AML-193 (cell line): Measurements from ENCODE around the gene AMPH.
"Not testable (repeated sequence)": the region's sequence is repeated elsewhere in the genome, so short reads cannot be mapped to it uniquely, and the experiment has no call there.

ENCODE experiments used
- DNase-seq, 2 experiments: peaks; one replicate each; lab custom pipeline; 2025; lab: John Stamatoyannopoulos, UW

Gene AMPH

DNA sequence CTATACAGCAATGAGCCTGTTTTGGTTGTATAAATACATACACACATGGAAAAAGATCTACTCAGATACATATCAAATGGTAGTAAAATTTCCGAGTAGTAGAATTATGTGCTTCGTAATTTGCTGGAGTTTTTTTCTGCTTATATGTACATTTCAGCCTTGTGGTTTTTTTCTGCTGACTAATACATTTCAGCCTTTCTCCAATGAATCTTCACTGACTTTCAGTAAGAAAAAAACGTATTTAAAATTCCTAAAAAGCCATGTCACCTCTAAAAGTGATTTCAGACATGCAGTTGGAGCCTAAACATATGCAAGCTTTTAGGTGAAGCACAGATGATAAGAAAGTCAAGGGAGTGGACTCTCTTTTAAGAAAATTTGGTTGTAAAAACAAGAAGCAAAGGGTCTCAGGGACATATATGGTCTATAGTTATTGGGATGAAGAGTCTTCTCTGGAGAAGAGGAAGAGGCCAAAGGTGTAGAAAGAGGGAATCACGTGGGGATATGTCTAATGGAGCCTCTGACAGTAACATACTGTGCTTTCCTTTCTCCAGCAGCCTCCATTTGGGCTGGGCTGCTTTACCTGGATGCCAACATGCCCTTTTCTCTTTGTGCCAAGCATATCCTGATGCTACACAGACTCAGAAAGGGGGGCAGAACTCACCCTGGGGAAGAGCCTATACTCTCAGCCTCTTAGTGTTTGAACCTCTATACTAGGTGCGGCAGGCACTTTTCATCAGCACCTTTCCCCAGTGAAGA, 2.4 kb downstream of the AMPH start:
- no peak for DNase-seq

DNA sequence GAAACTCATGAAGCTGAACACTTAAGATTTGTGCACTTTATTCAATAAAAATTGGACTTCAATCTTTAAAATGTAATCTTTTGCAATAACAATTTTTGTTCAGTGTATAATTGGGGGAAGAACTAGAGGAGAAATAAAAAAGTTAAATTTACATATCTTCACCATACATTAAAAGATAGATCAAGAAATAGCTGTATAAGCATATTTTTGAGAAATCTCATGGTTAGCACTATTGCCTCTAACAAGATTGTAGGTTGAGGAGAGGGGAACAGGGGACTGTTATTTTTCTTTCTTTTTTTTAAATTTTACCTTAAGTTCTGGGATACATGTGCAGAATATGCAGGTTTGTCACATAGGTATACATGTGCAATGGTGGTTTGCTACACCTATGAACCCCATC, 5.3 kb downstream of the AMPH start:
- DNase-seq: no peak

DNA sequence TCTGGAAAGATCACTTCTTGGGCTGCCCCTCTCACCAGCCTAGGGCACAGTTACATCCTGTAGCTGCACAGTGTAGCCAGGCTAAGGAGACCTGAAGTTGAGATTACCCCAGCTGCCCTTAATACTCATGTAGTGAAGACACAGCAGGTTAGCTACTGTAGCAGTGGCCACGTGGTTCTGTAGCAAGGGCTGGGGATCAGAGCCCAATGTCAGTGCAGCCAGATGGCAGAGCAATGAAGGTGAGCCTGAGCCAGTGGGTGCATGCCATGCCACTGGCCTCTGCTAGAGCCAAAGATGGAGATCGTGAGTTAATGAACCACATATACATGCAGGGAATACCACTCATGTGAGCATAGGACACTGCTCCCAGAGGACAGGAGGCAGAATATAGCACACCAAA, 15.5 kb downstream of the AMPH start:
- DNase-seq: no peak

DNA sequence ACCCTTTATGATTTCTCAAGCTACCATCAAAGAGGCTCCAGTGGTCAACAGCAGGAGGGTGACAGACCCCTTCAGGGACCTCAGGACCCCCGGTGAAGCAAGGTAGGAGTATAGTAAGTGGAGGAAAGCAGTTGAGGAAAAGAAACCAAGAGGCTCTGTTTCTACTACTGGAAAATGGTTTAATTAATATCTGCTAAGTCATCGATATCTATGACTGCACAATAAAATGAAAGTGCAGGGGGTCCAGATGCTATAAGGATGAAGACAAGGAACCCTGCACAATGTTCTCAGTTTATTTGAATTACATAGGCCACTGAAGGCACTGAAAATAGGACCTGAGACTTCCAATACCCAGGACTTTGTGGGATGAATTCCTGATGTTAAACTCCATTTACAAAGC, 23.7 kb downstream of the AMPH start:
- DNase-seq: no peak

DNA sequence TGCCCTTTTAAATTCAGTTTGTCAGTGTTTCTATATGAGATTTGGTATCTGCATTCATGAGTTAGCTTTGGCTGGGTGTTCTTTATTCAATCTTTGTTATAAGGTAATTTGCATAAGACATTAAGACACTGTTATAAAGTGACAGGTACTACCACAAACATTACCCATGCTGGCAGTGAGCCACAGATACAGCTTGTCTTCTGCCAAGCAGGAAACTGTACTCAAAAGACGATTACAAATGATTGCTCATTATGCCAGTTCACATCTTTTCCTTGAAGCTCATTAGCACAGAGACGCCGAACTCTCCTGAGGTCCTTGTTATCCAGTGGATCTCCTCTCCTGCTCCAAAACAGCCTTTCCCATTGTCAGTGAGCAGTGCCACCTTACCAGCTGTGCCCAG, 30.4 kb downstream of the AMPH start:
- DNase-seq: no peak

DNA sequence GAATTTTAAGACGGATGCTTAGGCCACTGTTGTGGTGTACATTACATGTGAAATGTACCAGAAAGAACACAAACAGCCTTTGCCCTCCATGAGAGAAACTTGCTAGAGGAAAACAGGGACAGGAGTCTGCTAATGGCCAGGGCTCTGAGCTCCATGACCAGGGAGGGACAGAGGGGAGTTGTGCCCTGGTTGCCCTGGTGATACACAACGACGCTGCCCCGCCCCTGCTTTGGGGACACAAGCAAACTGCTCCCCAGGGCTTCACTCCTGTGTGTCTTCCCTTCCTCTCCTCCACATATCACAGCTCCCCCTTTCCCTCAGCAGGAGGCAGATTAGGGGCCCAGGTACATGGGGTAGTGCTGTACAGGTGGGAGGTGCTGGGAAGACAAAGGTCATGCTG, 36.2 kb downstream of the AMPH start:
- no peak for DNase-seq

DNA sequence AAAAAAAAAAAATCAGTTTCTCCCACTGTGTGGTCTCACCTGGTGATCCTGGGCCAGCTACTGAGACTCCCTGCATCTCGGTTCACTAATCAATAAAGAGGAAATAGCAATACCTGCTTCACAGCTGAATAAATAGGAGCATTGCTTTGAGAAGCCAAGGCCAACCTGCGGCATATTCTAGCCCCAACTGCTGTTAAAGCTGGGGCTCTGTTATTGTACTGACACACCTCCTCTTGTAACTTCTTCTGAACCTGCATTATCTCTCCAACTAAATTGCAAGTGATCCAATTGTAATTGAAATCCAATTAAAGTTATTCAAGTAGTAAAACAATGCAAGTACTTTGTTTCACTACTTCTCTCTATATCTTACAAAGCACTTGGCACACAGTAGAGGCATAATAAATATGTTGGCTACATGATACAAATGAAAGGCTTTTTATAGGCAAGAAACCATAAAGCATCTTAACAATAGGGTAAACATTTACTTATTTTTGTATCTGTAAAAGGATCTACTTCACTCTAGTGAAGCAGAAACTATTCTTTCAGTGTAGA, 38.4 kb downstream of the AMPH start:
- DNase-seq: no peak

DNA sequence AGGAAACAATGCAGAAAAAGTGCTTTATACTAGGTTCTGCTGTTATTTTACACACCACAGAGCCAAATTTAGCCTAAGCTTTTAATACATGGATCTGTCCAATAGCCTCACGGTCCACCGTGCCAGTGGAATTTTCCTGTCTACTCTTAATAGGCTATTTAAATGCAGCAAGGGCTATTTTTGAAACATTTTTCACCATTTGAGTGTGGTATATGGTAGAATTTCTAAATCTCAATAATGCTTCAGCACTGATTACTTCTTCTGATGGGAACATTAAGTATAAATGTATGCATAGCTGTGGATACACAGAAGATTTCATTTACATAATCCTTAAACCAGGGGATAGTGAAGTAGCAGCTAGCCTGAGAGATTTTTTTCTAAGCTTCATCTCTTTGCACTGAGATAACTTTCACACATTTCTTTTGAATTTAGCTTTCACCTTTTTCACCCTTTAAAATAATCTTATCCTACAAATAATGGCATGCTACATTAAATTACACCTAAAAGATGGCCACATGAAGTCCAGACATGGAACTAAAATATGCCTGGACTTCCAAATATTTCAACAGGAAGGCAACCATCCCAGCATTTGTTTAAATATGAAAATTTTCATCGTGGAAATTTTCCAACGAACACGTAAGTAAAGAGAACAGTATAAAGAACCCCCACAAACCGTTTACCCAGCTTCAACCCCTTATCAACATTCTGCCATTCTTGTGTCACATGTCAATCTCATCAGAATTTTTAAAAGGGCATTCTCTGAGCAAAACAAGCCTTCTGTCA, 45.4 kb downstream of the AMPH start:
- no peak for DNase-seq

DNA sequence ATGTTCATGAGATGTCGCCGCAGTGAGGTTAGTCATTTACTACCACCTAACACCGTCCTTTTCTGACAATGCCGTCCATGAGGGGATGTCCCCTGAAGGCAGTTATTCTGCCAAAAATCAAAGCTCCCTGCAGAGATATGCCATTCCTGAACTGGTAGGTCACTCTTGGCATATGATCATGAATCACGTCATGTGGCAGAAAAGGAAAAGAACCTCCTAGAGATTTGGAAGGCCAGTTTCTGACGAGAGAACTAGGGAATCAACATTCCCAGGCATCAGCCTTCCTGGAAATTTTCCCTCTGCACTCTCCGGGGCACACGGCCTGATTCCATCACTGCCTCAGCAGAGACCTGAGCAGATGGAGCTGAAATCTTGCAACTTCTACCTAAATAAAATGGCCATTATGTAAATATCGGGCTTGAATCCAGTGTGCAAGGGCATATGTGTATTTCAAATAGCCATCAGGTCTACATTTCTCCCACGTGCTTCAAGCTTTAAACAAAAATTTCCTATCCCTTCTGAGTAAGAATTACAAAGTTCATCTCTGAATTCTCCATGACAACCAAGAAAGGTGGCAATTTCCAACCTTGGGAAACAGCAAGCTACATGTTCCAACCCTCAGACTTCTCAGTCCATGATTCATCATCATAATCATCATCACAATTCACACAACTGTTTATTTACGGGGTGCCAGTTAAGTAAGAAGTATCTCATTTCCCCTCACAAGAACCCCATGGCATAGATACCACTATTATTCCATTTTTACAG, 46.5 kb downstream of the AMPH start:
- no peak for DNase-seq

DNA sequence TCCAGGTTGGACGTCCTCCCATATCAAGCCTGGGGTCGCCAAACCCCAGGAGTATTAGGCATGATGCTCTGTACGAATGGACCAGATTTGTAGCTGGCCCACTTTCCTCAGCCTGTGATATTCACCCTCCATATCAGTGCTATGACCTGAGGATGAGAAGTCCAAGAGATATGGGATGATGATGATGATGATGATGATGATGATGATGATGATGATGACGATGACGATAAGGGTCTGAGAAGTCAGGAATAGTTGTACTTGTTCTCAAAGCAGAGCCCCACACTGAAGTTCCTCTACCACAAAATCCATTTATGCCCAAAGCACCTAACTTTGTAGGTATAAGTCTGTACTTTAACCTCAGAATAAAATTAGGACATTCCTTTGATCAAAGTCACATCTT, 50.7 kb downstream of the AMPH start:
- DNase-seq: no peak

DNA sequence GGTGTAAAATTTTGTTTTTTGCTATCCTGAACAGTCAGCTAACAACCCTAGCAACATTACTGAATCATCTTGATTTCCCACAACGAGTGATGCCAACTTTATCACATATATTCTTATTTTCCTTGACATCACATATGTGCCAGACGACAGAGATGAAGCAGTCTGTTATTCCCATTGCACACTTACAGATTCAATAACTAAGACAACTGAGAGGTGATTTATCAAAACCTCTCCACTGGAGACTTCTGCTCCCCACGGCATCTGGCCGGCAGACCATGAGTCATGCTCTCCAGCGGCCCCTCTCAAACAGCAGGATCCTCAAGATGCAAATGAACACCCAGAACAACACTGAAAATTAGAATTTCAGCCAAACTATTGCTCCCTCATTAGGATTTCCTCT, 57.1 kb downstream of the AMPH start:
- DNase-seq: no peak

DNA sequence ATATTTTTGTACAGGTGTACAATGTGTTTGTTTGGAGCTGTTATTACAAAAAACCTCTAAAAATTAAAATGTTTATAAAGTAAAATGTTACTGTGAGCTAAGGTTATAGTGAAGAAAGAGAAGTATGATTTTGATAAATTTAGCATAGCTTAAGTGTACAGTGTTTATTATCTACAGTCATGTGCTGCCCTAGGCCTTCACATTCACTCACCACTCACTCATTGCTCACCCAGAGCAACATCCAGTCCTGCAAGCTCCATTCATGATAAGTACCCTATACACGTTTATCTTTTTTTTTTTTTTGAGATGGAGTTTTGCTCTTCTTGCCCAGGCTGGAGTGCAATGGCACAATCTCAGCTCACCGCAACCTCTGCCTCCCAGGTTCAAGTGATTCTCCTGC, 59.6 kb downstream of the AMPH start:
- DNase-seq: not testable (repeated sequence)

DNA sequence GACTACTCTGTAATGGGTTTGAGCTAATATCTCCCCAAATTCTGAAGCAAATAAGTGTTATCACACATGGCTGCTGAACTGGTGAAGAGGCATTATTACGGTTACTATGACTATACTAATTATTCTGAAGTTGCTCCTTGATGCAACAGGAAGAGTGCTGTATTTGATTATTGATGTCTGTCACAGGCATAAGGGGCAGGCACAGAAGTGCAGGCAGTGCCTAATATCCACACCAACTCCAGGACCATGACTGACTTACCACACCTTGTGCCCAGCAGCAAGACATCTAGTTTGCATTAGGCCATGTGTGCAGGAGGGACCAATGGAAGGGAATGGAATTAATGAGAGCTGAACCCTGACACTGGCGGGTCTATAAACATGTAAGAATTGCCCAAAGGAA, 62.7 kb downstream of the AMPH start:
- no peak for DNase-seq

DNA sequence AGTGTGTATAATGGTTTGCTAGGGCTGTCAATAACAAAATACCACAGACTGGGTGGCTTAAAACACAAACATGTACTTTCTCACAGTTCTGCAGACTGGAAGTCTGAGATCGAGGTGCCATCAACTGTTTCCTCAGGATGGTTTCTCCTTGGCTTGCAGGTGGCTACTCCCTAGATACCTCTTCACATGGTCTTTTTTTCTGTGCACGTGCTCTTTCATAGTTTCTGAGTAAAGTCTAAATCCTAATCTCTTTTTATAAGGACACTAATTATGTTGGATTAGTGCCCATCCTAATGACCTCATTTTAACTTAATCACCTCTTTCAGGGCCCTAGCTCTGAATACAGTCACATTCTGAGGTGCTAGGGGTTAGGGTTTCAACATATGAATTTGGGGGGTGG, 65.9 kb downstream of the AMPH start:
- DNase-seq: no peak

DNA sequence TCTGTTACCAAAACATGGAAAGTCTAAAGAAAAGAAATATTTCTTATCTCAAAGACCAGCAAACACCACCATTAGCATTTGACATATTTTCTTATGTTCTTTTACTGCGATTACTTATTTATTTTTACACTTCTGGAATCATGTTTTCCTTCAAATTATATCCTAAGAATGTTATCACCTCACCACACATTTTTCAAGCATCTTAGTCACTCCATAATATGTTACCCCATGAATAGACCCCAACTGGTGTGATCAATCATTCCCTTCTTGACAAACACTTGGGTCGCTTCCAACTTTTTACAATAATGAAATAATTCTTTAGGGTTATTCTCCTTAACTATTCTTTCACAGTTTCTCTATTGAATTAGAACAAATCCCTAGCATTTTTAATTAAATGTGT, 67.4 kb downstream of the AMPH start:
- no peak for DNase-seq

DNA sequence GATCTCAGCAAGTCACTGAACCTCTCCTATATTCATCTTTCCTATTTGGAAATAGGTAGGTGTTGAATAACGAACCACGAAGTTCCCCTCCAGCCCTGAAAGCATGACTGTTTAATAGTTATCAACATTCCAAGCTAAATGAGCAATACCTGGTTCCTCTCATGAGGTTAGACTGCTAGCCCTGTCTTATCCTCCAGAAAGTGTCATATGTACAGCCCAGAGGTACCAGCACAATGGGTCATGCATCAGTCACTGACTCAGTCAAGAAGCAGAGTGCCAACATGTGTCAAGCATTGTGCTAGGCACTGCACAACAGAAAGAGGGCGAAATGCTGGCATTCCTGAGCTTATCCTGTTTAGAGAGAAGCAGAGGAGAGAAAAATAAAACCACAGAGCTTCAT, 70.0 kb downstream of the AMPH start:
- no peak for DNase-seq

DNA sequence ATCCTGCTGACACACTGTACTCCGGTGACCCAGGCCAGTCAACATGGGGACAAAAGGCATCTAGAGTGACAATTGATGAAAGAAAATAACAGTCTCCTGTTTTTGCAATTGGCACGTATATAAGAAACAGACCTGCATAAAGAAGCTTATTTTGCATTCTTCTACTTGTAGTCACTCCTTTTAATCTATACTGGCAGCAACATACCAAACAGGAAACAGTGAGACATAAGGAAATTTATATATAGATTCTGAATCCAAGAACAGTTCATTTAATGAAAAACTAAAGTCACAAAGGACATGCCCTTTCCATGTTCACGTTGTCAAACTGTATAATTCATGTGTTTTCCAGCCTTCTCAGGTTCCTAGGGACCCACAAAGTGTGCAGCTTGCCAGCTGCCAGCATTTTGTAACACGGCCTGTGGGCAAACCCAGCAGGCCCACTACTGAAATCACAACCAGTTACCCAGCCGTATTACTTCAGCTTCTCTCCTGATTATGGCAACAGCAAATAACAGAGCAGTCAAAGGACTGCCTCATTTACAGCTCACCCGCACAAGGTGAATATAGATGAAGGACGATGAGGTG, 72.3 kb downstream of the AMPH start:
- no peak for DNase-seq

DNA sequence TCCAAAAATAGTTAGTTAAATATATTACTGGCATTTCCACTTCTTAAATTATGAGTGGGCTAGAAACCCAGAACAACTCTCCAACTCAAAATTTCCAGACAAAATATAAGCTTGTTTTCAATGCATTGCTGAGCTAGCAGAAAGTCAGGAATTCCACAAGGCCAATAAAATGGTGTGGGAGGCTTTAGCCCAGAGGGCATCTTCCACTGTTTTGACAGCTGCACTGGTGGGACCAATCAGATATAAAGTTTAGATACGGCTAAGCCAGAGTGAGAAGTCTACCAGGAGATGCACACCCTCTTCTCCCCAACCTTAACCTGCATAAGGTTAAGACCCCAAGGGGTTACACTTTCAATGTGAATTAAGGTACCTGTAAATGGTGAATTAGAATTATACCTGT, 76.6 kb downstream of the AMPH start:
- DNase-seq: no peak

DNA sequence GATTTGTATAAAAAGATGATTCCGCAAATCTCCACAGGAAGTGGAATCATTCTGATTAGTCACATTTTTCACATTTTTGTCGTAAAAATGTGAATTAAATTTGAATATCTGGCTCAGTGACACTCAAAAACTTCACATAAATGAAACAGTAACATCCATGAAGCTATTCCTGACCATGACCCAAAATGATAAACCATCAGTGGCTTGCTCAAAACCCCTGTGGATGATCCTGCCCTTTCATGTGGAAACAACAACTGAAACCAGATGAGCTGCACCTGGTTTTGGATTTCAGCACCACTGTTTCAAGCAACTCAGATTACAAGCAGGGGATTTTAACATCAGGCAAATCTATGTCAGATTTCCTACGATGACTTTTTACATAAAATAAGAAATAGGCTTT, 80.3 kb downstream of the AMPH start:
- no peak for DNase-seq

DNA sequence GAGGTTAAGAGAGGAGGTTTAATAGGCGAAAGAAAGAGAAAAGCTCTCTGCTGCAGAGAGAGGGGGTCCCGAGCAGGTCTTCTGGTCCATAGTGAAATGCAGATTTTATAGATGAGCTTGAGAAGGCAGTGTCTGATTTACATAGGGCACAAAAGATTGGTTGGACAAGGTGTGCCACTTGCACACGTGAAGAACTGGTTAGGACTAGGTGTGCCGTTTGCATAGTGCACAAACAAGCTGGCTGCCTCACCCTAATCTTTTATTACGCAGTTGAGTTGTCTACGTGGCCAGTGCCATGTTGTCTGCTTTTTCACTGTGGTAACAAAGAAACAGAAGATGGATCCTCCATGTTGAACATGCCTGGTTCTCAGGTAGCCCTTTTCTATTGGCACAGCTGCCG, 82.6 kb downstream of the AMPH start:
- DNase-seq: no peak

DNA sequence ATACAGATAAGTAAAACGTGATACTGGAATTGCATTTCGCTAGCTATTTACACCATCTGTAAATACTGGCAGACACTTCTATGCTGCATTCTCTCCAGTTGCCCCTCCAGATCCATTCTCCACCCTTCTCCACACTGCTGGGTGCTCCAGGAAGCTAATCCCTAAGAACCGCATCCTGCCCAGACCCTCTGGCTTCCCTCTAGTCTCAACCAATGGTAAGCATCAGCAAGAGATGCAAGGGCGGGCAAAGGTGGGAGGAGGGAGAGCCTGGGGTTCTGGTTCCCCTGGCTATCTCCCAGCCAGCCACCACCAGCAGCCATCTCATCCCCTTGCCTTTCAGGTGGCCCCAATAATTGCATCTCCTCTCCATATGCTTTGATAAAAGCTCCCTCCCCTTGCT, 84.4 kb downstream of the AMPH start:
- DNase-seq: no peak

DNA sequence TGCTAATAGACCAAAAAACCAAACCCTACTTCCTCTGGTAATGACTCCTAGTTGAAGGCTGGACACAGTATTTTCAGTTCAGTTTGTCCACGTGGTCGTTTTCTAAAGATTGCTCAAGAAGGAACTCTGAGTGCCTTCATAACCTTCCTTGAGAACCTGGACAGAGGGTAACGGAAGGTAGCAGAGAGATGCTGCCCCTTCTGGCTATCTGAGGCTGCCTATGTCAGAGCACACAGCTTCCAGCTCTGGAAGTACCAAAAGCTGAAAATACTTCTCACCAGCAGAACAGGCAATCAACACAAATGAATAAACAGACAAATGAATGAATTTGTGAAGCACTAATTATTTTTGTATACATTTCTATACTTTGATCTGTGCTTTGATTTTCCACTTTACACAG, 85.2 kb downstream of the AMPH start:
- DNase-seq: no peak
